ENCODE measurements around the gene RHOT1.
"Not testable (repeated sequence)": the region's sequence is repeated elsewhere in the genome, so short reads cannot be mapped to it uniquely, and the experiment has no call there.

Gene RHOT1

GRCh38 chr17:32142038-32142856, at the start of gene RHOT1:
Gene RHOT1 (plus strand): TSS chr17:32142502. CDS start chr17:32142693, 191 bp downstream.
- DNase-seq = peak; percentile 59

- DNase-seq = no peak
Measured at GRCh38 chr17:32099686-32100085, 42.6 kb upstream of the RHOT1 start.

DNA sequence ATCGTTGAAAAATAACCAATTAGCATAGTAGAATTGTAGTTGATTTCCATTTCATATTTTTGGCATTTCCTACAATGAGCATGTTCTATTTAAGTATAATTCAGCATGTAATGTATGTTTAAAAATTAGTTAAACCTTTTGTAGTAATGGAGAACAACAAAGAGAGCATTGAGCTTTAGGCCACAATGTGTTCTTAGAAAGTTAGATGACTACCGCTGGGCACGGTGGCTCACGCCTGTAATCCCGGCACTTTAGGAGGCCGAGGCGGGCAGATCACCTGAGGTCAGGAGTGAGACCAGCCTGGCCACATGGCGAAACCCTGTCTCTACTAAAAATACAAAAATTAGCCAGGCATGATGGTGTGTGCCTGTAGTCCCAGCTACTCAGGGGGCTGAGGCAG, 42.0 kb upstream of the RHOT1 start:
- not testable (repeated sequence) for DNase-seq

- DNase-seq = no peak
Measured at GRCh38 chr17:32100971-32101631, 41.2 kb upstream of the RHOT1 start.

- DNase-seq = no peak
Measured at GRCh38 chr17:32102172-32102571, 40.1 kb upstream of the RHOT1 start.

DNA sequence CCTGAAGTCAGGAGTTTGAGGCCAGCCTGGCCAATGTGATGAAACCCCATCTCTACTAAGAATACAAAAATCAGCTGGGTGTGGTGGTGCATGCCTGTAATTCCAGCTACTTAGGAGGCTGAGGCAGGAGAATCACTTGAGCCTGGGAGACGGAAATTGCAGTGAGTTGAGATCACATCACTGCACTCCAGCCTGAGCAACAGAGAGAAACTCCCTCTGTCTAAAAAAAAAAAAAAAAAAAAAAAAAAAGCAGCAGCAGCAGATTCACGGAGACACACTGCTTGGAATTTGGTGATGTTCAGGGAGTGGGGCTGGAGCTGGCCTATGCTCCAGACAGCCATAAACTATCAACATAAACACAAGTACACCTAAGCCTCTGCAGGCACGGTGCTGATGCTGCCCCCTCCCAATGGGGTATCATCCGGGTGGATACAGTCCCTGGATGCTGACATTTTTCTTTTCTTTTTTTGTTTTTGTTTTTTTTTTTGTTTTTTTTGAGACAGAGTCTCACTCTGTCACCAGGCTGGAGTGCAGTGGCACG, 39.6 kb upstream of the RHOT1 start:
- no peak for DNase-seq

DNA sequence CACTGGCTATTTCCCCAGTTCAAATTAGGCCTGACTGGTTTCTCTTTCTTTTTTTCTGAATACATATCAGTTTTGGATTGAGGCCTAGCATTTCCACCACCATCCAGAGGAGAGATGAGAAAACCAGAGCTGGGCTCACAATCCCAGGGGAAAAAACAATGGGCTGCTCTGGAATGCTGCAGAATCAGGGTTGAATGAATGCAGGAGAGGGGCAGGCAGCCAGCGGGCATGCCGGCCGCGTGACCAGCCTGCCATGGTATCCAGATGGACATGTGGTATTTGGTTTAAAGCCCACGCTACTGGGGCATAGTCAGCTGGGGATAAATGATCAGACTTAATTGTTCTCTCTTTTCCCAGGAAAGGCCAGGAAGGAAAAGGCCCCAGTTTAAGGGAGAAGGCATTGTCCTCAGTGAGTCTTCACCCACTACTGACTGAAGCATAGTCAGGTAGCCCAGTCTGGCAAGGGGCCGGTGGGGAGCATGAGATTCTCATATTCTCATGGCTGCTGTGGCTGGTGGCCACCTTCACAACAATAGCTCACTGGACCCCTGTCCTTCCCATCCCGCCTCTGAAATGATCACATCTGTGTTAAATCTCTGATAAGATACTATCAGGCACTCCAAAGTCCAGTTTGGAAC, 38.7 kb upstream of the RHOT1 start:
- DNase-seq = no peak

GRCh38 chr17:32104158-32104557, 38.1 kb upstream of the RHOT1 start:
- no peak for DNase-seq

- not testable (repeated sequence) for DNase-seq
Measured at GRCh38 chr17:32106471-32106981, 35.8 kb upstream of the RHOT1 start.

GRCh38 chr17:32107194-32107593, 35.1 kb upstream of the RHOT1 start:
- DNase-seq = not testable (repeated sequence)

DNA sequence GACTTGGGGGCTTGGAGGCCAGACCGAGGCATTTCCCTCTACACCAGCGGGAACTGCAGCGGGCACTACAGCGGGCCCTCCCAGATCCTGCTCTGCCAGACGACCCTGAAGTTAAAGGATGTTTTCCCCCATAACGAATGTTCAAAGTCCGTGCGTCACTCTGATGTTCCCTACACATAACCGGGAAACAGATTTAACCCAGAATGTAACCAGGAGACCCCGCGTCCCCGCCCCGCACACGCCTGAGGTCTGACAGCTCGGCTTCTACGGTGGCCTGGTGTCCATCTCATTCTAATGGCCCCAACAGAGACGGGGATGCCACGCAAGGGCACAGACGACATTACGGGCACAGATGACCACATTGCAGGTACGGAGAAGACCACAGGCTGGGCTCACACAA, 31.7 kb upstream of the RHOT1 start:
- DNase-seq = no peak

DNA sequence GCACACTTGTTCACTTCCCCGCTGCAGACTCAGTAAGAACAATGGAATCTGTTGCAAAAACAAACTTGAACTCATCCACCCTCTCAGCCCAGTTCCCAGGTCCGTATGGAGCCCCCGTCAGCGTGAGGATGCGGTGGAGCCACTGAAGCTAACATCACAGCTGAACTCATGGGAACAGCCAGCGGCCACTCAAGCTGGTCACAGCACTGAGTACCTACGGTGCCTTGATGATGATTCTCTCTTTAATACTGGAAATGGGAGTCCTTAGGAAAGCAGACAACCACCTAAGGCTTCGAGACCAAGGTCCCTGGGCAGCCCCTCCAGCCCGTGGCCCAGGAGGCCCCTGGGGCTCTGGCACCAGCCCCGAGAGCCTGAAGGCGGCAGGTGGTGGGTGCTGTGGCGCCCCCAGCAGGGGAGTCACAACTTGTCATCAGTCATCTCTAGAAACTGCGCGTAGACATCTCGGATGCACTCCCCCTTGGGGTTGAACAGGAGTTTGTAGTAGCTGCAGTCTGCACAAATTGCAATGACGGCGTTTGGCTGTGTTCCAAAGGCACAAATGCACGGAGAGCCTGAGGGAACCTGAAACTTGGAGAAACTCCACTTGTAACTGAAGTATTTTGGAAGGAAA, 31.0 kb upstream of the RHOT1 start:
- no peak for DNase-seq

GRCh38 chr17:32112416-32112815, 29.9 kb upstream of the RHOT1 start:
- DNase-seq = no peak

GRCh38 chr17:32114536-32114935, 27.8 kb upstream of the RHOT1 start:
- DNase-seq = no peak

DNA sequence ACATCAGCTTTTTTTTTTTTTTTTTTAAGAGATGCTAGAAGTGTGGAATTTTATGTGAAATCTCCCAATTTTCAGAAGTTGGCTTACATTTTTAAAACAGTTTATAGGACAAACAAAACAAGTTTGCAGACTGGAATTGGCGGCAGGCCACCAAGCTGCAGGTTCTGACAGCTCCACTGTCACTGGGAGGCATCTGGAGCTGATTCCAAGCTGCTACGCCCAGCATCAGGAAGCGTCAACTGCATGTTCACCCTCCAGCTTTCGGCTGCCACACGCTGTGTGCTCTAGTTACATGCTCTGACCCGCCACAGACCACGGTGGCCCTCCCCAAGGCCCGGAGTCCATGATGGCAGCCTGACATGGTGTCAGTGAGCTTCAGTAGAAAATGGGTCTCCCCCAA, 26.8 kb upstream of the RHOT1 start:
- not testable (repeated sequence) for DNase-seq

DNA sequence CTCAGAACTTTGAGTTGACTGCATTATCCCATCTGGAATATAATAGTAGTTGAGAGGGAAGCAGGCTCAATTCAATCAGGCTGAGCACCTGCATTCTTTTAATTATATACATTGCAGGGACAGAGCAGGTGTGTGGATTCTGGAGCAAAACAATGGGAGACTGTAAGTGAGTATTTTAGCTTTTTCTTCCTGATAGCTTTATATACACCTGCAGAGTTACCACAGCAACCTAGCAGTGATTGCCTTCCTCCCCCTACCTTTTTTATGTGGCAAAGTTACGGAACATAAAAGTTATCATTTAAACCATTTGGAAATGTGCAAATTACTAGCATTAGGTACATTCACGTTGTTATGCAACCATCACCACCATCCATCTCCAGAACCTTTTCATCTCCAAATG, 25.4 kb upstream of the RHOT1 start:
- no peak for DNase-seq

- no peak for DNase-seq
Measured at GRCh38 chr17:32117399-32117798, 24.9 kb upstream of the RHOT1 start.

- not testable (repeated sequence) for DNase-seq
Measured at GRCh38 chr17:32118088-32118487, 24.2 kb upstream of the RHOT1 start.

DNA sequence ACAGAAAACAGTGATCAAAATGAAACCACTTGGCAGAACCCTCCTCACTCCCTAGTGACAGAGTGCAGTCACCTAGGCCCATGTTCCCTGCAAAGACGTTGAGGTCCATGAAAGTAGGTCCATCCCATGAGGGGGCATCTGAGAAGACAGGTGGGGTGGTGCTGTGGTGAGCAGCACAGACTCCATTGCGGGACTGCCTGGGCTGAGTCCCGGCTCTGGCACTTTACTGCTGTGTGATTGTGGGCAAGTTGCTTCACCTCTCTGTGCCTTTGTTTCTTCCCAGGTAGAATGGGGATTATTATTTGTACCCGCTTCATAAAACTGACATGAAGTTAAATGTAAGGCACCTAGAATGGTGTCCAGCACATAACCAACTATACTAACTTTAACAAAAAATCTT, 23.5 kb upstream of the RHOT1 start:
- no peak for DNase-seq

- no peak for DNase-seq
Measured at GRCh38 chr17:32120141-32120540, 22.2 kb upstream of the RHOT1 start.

GRCh38 chr17:32120716-32121115, 21.6 kb upstream of the RHOT1 start:
- no peak for DNase-seq

DNA sequence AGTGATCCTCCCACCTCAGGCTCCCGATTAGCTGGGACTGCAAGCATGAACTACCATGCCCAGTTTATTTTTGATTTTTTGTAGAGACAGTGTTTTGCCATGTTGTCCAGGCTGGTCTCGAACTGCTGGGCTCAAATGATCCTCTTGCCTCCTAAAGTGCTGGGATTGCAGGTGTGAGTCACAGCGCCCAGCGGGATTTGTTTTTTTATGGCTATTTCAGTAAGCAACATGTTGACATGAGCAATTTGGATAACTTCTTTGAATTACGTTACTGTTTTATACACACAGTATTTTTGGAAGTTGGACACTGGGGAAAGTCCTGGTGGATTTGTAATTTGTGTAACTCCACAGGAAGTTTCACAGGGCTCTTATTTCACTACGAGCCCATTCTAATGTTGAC, 18.5 kb upstream of the RHOT1 start:
- DNase-seq = no peak

Measured in activated T-cell treated with anti-CD3 and anti-CD28 coated beads for 4 hours (primary cell).